Measurements from ENCODE around the gene OR7C1. TPM values are rescaled to one million over a fixed set of nuclear protein-coding genes. Genes with fewer than 3 reads are reported as not detected.

Gene OR7C1
- total and polyA plus RNA-seq, 2 of the 13 experiments (the other 11 are each of a cell fraction or from before 2014, with no cell fraction given), result not detected

Small RNA genes within 50 kb of the gene (small RNA-seq; reads per million reads assigned to genes)
- 0 reads per million in 3 experiments for gene AC005255.1 (ENCODE audit: insufficient read depth in 2 of 3, insufficient read length in 3 of 3, low read depth in 2 of 3, low replicate concordance in 1 of 3)

Other genes with a start within 250 kb of the OR7C1 start
- gene ADGRE3, start 160.3 kb downstream of the OR7C1 start, total RNA-seq (2016; rRNA removed; fragmentation: Illumina TruSeq; extraction: Trizol), result not detected in 2 replicates
- gene ADGRE3, start 160.3 kb downstream of the OR7C1 start, polyA plus RNA-seq (2011; rRNA removed), result not detected in 2 replicates
- gene ZNF333, start 145.1 kb downstream of the OR7C1 start, total RNA-seq (2016; rRNA removed; fragmentation: Illumina TruSeq; extraction: Trizol), result 3.0 and 3.4 TPM in 2 replicates
- gene ZNF333, start 145.1 kb downstream of the OR7C1 start, polyA plus RNA-seq (2011; rRNA removed), result 6.4 and 7.9 TPM in 2 replicates
- 0.04 TPM in 1 of 2 replicates, not detected in the other for gene ADGRE2, start 56.6 kb downstream of the OR7C1 start, total RNA-seq (2016; rRNA removed; fragmentation: Illumina TruSeq; extraction: Trizol)
- gene ADGRE2, start 56.6 kb downstream of the OR7C1 start, polyA plus RNA-seq (2011; rRNA removed), result 0.03 TPM in 1 of 2 replicates, not detected in the other
- gene OR7A5, start within 50 bp of the OR7C1 start, total RNA-seq (2016; rRNA removed; fragmentation: Illumina TruSeq; extraction: Trizol), result not detected in 2 replicates
- not detected in 2 replicates for gene OR7A5, start within 50 bp of the OR7C1 start, polyA plus RNA-seq (2011; rRNA removed)
- gene OR7A10, start 13.7 kb upstream of the OR7C1 start, total RNA-seq (2016; rRNA removed; fragmentation: Illumina TruSeq; extraction: Trizol), result not detected in 2 replicates
- gene OR7A10, start 13.7 kb upstream of the OR7C1 start, polyA plus RNA-seq (2011; rRNA removed), result not detected in 2 replicates
- not detected in 2 replicates for gene OR7A17, start 50.9 kb upstream of the OR7C1 start, total RNA-seq (2016; rRNA removed; fragmentation: Illumina TruSeq; extraction: Trizol)
- gene OR7A17, start 50.9 kb upstream of the OR7C1 start, polyA plus RNA-seq (2011; rRNA removed), result not detected in 2 replicates
- not detected in 2 replicates for gene OR7C2, start 106.3 kb upstream of the OR7C1 start, total RNA-seq (2016; rRNA removed; fragmentation: Illumina TruSeq; extraction: Trizol)
- gene OR7C2, start 106.3 kb upstream of the OR7C1 start, polyA plus RNA-seq (2011; rRNA removed), result not detected in 2 replicates
- gene SLC1A6, start 144.7 kb upstream of the OR7C1 start, total RNA-seq (2016; rRNA removed; fragmentation: Illumina TruSeq; extraction: Trizol), result not detected in 2 replicates
- gene SLC1A6, start 144.7 kb upstream of the OR7C1 start, polyA plus RNA-seq (2011; rRNA removed), result not detected in 2 replicates
- not detected in 2 replicates for gene CASP14, start 214.3 kb upstream of the OR7C1 start, total RNA-seq (2016; rRNA removed; fragmentation: Illumina TruSeq; extraction: Trizol)
- gene CASP14, start 214.3 kb upstream of the OR7C1 start, polyA plus RNA-seq (2011; rRNA removed), result not detected in 2 replicates
- gene OR1I1, start 247.0 kb upstream of the OR7C1 start, total RNA-seq (2016; rRNA removed; fragmentation: Illumina TruSeq; extraction: Trizol), result not detected in 2 replicates
- gene OR1I1, start 247.0 kb upstream of the OR7C1 start, polyA plus RNA-seq (2011; rRNA removed), result not detected in 2 replicates